Gastrocnemius medialis (tissue), 4 donors: Measurements from ENCODE around the gene NKX1-1. TPM values are rescaled to one million over a fixed set of nuclear protein-coding genes. Genes with fewer than 3 reads are reported as not detected.

Source experiments
- ATAC-seq, 2 donors: fragments of 150-250 bp; one replicate each; pipeline ENCODE4 v1.9.1; 2016
- DNase-seq, 2 donors: peaks; one replicate each; pipeline ENCODE4 v3.0.0-alpha.2; 2019
- H3K27ac ChIP-seq, 4 donors: fragments of 200-600 bp; sonication (generic); 1 replicate in 1 of 4; 2 replicates in 3 of 4; pipeline ENCODE4 v1.5.1; 2016 to 2018; ENCODE audit warnings: mild to moderate bottlenecking in 2 of 4, moderate library complexity in 1 of 4
- H3K27me3 ChIP-seq, 3 donors: fragments of 200-600 bp; sonication (generic) in 2 of 3; 1 replicate in 1 of 3; 2 replicates in 2 of 3; pipeline versions ENCODE4 v1.5.1 to v1.6.0; 2016 to 2019; ENCODE audit warnings: mild to moderate bottlenecking in 1 of 3, moderate library complexity in 1 of 3
- H3K36me3 ChIP-seq, 2 donors: fragments of 200-600 bp; sonication (generic) in 1 of 2; one replicate each; pipeline ENCODE4 v1.5.1; 2017 to 2018
- H3K4me1 ChIP-seq, 2 donors: fragments of 200-600 bp; sonication (generic) in 1 of 2; one replicate each; pipeline ENCODE4 v1.5.1; 2016 to 2017; ENCODE audit warnings: mild to moderate bottlenecking in 2 of 2
- H3K4me3 ChIP-seq, 4 donors: fragments of 200-600 bp; sonication (generic) in 3 of 4; 1 replicate in 1 of 4; 2 replicates in 3 of 4; pipeline ENCODE4 v1.5.1; 2016 to 2019; ENCODE audit warnings: mild to moderate bottlenecking in 2 of 4
- H3K9me3 ChIP-seq, 3 donors: fragments of 200-600 bp; sonication (generic) in 2 of 3; 1 replicate in 1 of 3; 2 replicates in 2 of 3; pipeline ENCODE4 v1.5.1; 2016 to 2019
- CTCF ChIP-seq, 5 experiments: fragments of 450-650 bp in 3 of 5; fragments of 200-600 bp in 2 of 5; sonication (generic) in 2 of 5; IDR thresholded peaks in 4 of 5; conservative IDR thresholded peaks in 1 of 5; 1 replicate in 4 of 5; 2 replicates in 1 of 5; pipeline ENCODE4 v1.5.1; 2016 to 2019; ENCODE audit warnings: antibody characterized with exemption in 5 of 5, mild to moderate bottlenecking in 3 of 5, moderate library complexity in 3 of 5
- POLR2A ChIP-seq, 2 donors: fragments of 450-650 bp; IDR thresholded peaks; one replicate each; pipeline ENCODE4 v1.6.1; 2017; ENCODE audit warnings: antibody characterized with exemption in 2 of 2, mild to moderate bottlenecking in 2 of 2, moderate library complexity in 2 of 2
- in situ Hi-C, 4 donors: fragments of 200-750 bp; cut with MboI; loops; one replicate each; pipeline versions ENCODE4 v1.15.0 to v1.8.0; 2017; ENCODE audit warnings: low sequenced_read_pairs in 4 of 4
- intact Hi-C: fragments of 100-400 bp; cut with DNase I; formaldehyde crosslinking; loops from one replicate; pipeline ENCODE4 v1.15.1; 2023; ENCODE audit warnings: low total_unique reads
- total RNA-seq, 4 donors: library from RNA; depleted of rRNA; stranded (reverse); fragments of >200 nt; gene quantifications; one replicate each; pipeline versions ENCODE4 v1.1.0 to v1.2.3, GENCODE V29; 2016

The NKX1-1 gene
- total RNA-seq, 4 donors from 2014 or later, result not detected

- intact Hi-C loops, result no loop called here
- TF ChIP-seq POLR2A (IDR thresholded peaks at IDR 0.05) (no peak), CTCF (IDR thresholded peaks at IDR 0.05 in 4 of 5, conservative IDR thresholded peaks at IDR 0.05 in 1 of 5) (no peak)
- ATAC-seq (no peak), DNase-seq (no peak)
- Histone ChIP-seq H3K9me3 (no peaks in the 10 kb centered on the region), H3K27ac (no peak overlapping the region), H3K36me3 (peaks cover 0 to 16% of the 10 kb centered on the region in 2 donors), H3K4me1 (no peaks in the 10 kb centered on the region), H3K4me3 (no peak overlapping the region), H3K27me3 (no peaks in the 10 kb centered on the region)
- in situ Hi-C loops, result loop anchor here in 3 of 4 donors (25.0 kb wide), 2 partner anchors 227 to 273 kb away; no protein-coding TSS in a partner anchor
Observed at GRCh38 chr4:1364217-1364616, 42.0 kb downstream of the NKX1-1 start.

GRCh38 chr4:1363513-1363912, 42.7 kb downstream of the NKX1-1 start:
- H3K27ac ChIP-seq, result no peak overlapping the region
- ATAC-seq (no peak), DNase-seq (no peak)
- intact Hi-C loops (no loop called here), in situ Hi-C loops (loop anchor here in 3 of 4 donors (25.0 kb wide), 2 partner anchors 226 to 274 kb away; no protein-coding TSS in a partner anchor)
- TF ChIP-seq POLR2A (IDR thresholded peaks at IDR 0.05) (no peak), CTCF (IDR thresholded peaks at IDR 0.05 in 4 of 5, conservative IDR thresholded peaks at IDR 0.05 in 1 of 5) (no peak)
- peaks cover 0 to 16% of the 10 kb centered on the region in 2 donors for H3K36me3 ChIP-seq
- no peaks in the 10 kb centered on the region for H3K27me3 ChIP-seq
- no peak overlapping the region for H3K4me3 ChIP-seq
- H3K4me1 ChIP-seq, result no peaks in the 10 kb centered on the region
- no peaks in the 10 kb centered on the region for H3K9me3 ChIP-seq

DNA sequence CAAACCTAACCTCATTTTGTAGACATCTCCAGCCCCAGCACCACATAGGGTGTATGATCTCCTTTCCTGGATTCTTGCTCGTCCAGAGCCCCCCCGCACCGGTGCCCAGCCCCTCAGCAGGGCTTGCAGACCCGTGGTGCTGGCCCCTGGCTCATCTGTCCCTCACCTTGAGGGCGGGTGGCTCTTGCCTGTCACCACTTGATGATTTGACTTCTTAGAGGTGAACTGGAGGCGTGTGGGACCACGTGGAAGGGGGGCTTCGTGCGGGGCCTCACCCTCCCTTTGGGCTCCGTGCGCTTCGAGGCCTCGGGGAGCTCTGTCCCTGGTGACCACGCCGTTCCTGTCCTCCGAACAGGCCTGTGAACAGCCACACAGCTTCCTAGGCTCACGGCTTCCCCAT, 43.7 kb downstream of the NKX1-1 start:
- TF ChIP-seq POLR2A (IDR thresholded peaks at IDR 0.05), result no peak
- no peak for TF ChIP-seq CTCF (IDR thresholded peaks at IDR 0.05 in 4 of 5, conservative IDR thresholded peaks at IDR 0.05 in 1 of 5)
- in situ Hi-C loops, result loop anchor here in 3 of 4 donors (25.0 kb wide), 2 partner anchors 225 to 275 kb away; no protein-coding TSS in a partner anchor
- no peak overlapping the region for H3K4me3 ChIP-seq
- no peaks in the 10 kb centered on the region for H3K9me3 ChIP-seq
- ATAC-seq (no peak), DNase-seq (no peak)
- intact Hi-C loops, result no loop called here
- H3K27me3 ChIP-seq, result no peaks in the 10 kb centered on the region
- H3K27ac ChIP-seq, result no peak overlapping the region
- no peaks in the 10 kb centered on the region for H3K4me1 ChIP-seq
- H3K36me3 ChIP-seq, result peaks cover 0 to 16% of the 10 kb centered on the region in 2 donors

- ATAC-seq (no peak), DNase-seq (no peak)
- Histone ChIP-seq H3K4me1 (no peaks in the 10 kb centered on the region), H3K9me3 (no peaks in the 10 kb centered on the region), H3K27ac (no peak overlapping the region), H3K27me3 (no peaks in the 10 kb centered on the region), H3K4me3 (no peak overlapping the region), H3K36me3 (peaks cover 0 to 16% of the 10 kb centered on the region in 2 donors)
- in situ Hi-C loops, result loop anchor here in 3 of 4 donors (25.0 kb wide), 2 partner anchors 225 to 275 kb away; no protein-coding TSS in a partner anchor
- TF ChIP-seq CTCF (IDR thresholded peaks at IDR 0.05 in 4 of 5, conservative IDR thresholded peaks at IDR 0.05 in 1 of 5), result no peak
- TF ChIP-seq POLR2A (IDR thresholded peaks at IDR 0.05), result no peak
- intact Hi-C loops, result no loop called here
Observed at GRCh38 chr4:1362046-1362445, 44.2 kb downstream of the NKX1-1 start.

GRCh38 chr4:1361431-1361830, 44.8 kb downstream of the NKX1-1 start:
- no peak for ATAC-seq
- Histone ChIP-seq H3K4me3 (no peak overlapping the region), H3K36me3 (peaks cover 0 to 9% of the 10 kb centered on the region in 2 donors), H3K27ac (no peak overlapping the region), H3K4me1 (no peaks in the 10 kb centered on the region), H3K27me3 (no peaks in the 10 kb centered on the region), H3K9me3 (no peaks in the 10 kb centered on the region)
- no peak for DNase-seq
- in situ Hi-C loops, result loop anchor here in 3 of 4 donors (25.0 kb wide), 2 partner anchors 224 to 276 kb away; no protein-coding TSS in a partner anchor
- TF ChIP-seq POLR2A (IDR thresholded peaks at IDR 0.05), result no peak
- TF ChIP-seq CTCF (IDR thresholded peaks at IDR 0.05 in 4 of 5, conservative IDR thresholded peaks at IDR 0.05 in 1 of 5), result no peak
- intact Hi-C loops, result no loop called here
